ENCODE results near the gene OTUD6A. TPM values are rescaled to one million over a fixed set of nuclear protein-coding genes. Genes with fewer than 3 reads are reported as not detected.

OTUD6A gene
- total RNA-seq, 1 donor from 2014 or later = not detected

DNA sequence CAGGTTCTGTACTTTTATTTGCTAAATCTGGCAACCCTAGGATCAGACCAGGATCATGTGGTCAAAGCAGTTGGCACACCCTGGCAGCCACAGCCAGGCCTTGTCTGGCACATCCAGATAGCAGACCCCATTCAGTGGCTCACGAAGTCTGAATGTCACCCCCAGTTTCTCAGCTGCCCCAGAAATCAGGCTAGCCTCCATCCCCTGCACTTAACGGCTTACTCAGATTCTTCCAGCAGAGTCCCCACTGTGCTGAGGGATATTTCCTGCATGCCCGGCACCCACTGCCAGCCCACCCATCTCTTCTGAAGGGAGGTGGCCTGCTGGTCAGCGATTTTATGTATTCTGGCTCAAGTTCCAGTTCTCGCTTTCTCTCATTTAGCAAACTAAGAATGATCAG lies 7.9 kb upstream of the OTUD6A start:
- TF ChIP-seq, protein P1, sequence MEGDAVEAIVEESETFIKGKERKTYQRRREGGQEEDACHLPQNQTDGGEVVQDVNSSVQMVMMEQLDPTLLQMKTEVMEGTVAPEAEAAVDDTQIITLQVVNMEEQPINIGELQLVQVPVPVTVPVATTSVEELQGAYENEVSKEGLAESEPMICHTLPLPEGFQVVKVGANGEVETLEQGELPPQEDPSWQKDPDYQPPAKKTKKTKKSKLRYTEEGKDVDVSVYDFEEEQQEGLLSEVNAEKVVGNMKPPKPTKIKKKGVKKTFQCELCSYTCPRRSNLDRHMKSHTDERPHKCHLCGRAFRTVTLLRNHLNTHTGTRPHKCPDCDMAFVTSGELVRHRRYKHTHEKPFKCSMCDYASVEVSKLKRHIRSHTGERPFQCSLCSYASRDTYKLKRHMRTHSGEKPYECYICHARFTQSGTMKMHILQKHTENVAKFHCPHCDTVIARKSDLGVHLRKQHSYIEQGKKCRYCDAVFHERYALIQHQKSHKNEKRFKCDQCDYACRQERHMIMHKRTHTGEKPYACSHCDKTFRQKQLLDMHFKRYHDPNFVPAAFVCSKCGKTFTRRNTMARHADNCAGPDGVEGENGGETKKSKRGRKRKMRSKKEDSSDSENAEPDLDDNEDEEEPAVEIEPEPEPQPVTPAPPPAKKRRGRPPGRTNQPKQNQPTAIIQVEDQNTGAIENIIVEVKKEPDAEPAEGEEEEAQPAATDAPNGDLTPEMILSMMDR (IDR thresholded peaks at IDR 0.05; ENCODE audit: partially characterized antibody, unreplicated experiment) = no peak
- DNase-seq = no peak
- no peak overlapping the region for H3K4me3 Mint-ChIP-seq (ENCODE audit: unreplicated experiment)
- H3K4me1 Mint-ChIP-seq (ENCODE audit: low read depth, unreplicated experiment) = no peaks in the 10 kb centered on the region
- no peak overlapping the region for H3K27ac Mint-ChIP-seq (ENCODE audit: unreplicated experiment)
- no peaks in the 10 kb centered on the region for H3K36me3 Mint-ChIP-seq (ENCODE audit: unreplicated experiment)
- no peaks in the 10 kb centered on the region for H3K9me3 Mint-ChIP-seq (ENCODE audit: unreplicated experiment)
- no peaks in the 10 kb centered on the region for H3K27me3 Mint-ChIP-seq (ENCODE audit: unreplicated experiment)

DNA sequence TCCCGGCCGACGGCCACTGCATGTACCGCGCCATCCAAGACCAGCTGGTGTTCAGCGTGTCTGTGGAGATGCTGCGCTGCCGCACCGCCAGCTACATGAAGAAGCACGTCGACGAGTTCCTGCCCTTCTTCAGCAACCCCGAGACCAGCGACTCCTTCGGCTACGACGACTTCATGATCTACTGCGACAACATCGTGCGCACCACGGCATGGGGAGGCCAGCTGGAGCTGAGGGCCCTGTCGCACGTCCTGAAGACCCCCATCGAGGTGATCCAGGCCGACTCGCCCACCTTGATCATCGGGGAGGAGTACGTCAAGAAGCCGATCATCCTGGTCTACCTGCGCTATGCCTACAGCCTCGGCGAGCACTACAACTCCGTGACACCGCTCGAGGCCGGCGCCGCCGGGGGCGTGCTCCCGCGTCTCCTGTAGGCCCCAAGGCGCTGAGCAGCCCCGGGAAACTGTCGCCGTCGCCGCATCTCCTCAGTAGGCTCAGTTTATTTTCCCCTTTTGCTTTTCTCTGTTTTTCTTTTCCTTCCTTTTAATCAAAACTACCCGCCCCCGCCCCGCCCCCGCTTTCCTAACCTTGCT lies 799 bp downstream of the OTUD6A start:
- H3K27ac Mint-ChIP-seq (ENCODE audit: unreplicated experiment) = no peak overlapping the region
- no peaks in the 10 kb centered on the region for H3K36me3 Mint-ChIP-seq (ENCODE audit: unreplicated experiment)
- DNase-seq = no peak
- H3K4me3 Mint-ChIP-seq (ENCODE audit: unreplicated experiment) = no peak overlapping the region
- H3K4me1 Mint-ChIP-seq (ENCODE audit: low read depth, unreplicated experiment) = no peaks in the 10 kb centered on the region
- TF ChIP-seq, protein P1 (IDR thresholded peaks at IDR 0.05; ENCODE audit: partially characterized antibody, unreplicated experiment) = no peak
- peaks cover 2% of the 10 kb centered on the region for H3K27me3 Mint-ChIP-seq (ENCODE audit: unreplicated experiment)
- H3K9me3 Mint-ChIP-seq (ENCODE audit: unreplicated experiment) = no peaks in the 10 kb centered on the region

DNA sequence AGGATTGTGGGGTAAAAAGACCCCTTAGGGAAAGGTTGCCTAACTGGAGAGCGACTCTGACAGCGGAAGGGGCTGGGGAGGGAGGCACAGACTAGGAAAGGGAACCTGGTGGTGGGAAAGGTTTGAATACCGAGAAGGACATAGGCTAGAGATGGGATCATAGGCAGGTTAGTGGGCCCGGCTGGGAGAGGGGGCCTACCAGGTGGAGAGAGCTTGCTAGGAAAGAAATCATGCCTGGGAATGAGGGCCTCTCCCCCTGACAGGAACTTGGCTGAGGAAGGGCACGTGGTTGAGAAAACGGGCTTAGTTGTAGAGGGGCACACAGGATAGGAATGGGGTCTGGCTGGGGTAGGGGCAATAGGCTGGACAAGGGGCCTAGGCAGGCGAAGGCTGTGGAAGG lies 4.4 kb downstream of the OTUD6A start:
- no peak for DNase-seq
- Mint-ChIP-seq H3K4me1 (ENCODE audit: low read depth, unreplicated experiment) (no peaks in the 10 kb centered on the region), H3K27ac (ENCODE audit: unreplicated experiment) (no peak overlapping the region), H3K4me3 (ENCODE audit: unreplicated experiment) (no peak overlapping the region), H3K27me3 (ENCODE audit: unreplicated experiment) (peaks cover 2% of the 10 kb centered on the region), H3K36me3 (ENCODE audit: unreplicated experiment) (no peaks in the 10 kb centered on the region), H3K9me3 (ENCODE audit: unreplicated experiment) (no peaks in the 10 kb centered on the region)
- TF ChIP-seq, protein P1 (IDR thresholded peaks at IDR 0.05; ENCODE audit: partially characterized antibody, unreplicated experiment) = no peak

DNA sequence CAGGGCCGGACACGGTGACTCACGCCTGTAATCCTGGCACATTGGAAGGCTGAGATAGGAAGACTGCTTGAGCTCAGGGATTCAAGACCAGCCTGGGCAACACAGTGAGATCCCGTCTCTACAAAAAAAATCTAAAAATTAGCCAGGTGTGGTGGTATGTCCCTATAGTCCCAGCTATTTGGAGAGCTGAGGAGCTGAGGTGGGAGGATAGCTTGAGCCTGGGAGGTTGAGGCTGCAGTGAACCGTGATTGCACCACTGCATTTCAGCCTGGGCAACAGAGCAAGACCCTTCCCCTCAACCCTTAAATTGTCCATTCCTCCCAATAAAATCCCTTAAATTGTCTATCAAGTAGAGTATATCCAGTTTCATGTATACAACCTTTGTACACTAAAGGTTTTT lies 17.0 kb downstream of the OTUD6A start:
- no peaks in the 10 kb centered on the region for H3K9me3 Mint-ChIP-seq (ENCODE audit: unreplicated experiment)
- no peaks in the 10 kb centered on the region for H3K36me3 Mint-ChIP-seq (ENCODE audit: unreplicated experiment)
- H3K27ac Mint-ChIP-seq (ENCODE audit: unreplicated experiment) = no peak overlapping the region
- H3K27me3 Mint-ChIP-seq (ENCODE audit: unreplicated experiment) = peaks cover 1% of the 10 kb centered on the region
- TF ChIP-seq, protein P1 (IDR thresholded peaks at IDR 0.05; ENCODE audit: partially characterized antibody, unreplicated experiment) = no peak
- no peak overlapping the region for H3K4me3 Mint-ChIP-seq (ENCODE audit: unreplicated experiment)
- no peak for DNase-seq
- H3K4me1 Mint-ChIP-seq (ENCODE audit: low read depth, unreplicated experiment) = no peaks in the 10 kb centered on the region

DNA sequence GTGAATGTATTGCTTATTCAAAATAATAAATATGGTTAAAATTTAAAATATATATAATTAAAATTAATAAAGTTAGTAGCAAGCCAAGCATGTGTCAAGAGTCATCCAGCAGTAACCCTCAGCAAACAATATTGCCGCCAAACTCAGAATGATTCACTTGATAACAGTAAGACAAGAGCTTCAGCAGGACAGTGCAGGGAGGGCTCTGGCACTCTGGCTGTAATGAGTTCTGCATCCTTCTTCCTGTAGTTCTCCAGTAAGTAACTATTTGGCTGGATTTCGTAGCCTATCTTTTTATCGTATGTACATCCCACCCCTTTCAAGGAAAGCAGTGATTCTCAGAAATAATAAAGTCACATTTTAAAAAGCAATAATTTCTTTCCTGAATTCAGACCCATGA lies 17.6 kb downstream of the OTUD6A start:
- no peaks in the 10 kb centered on the region for H3K9me3 Mint-ChIP-seq (ENCODE audit: unreplicated experiment)
- TF ChIP-seq, protein P1 (IDR thresholded peaks at IDR 0.05; ENCODE audit: partially characterized antibody, unreplicated experiment) = no peak
- H3K36me3 Mint-ChIP-seq (ENCODE audit: unreplicated experiment) = no peaks in the 10 kb centered on the region

More for the DNA sequence above, 17.6 kb downstream of the OTUD6A start:
- Mint-ChIP-seq H3K27me3 (ENCODE audit: unreplicated experiment) (peaks cover 1% of the 10 kb centered on the region), H3K27ac (ENCODE audit: unreplicated experiment) (no peak overlapping the region), H3K4me1 (ENCODE audit: low read depth, unreplicated experiment) (no peaks in the 10 kb centered on the region), H3K4me3 (ENCODE audit: unreplicated experiment) (no peak overlapping the region)
- DNase-seq = no peak

All from glutamatergic neuron (in vitro differentiated cells).